HG03558 (cell line): Measurements from ENCODE around the gene TBC1D2B.
A peak's percentile ranks its signal among the peaks of the same experiment; 100 is the strongest.
"Not testable (repeated sequence)": the region's sequence is repeated elsewhere in the genome, so short reads cannot be mapped to it uniquely, and the experiment has no call there.

ENCODE experiments used
- ATAC-seq: cut with Tn5 transposase; IDR thresholded peaks from one replicate; pipeline ENCODE4 v1.9.1; 2021; ENCODE audit warnings: moderate number of reproducible peaks; ENCODE audit not compliant: unreplicated experiment; ENCODE audit errors: extremely low read depth

Gene TBC1D2B

GRCh38 chr15:78007211-78007931 is 70.1 kb downstream of the TBC1D2B start:
- ATAC-seq = no peak

GRCh38 chr15:78006567-78007205 is 70.8 kb downstream of the TBC1D2B start:
- no peak for ATAC-seq

GRCh38 chr15:78004919-78005634 is 72.4 kb downstream of the TBC1D2B start:
- ATAC-seq = no peak

GRCh38 chr15:78004222-78004727 is 73.2 kb downstream of the TBC1D2B start:
- no peak for ATAC-seq

- ATAC-seq = no peak
Observed at GRCh38 chr15:78003539-78004008, 73.9 kb downstream of the TBC1D2B start.

- ATAC-seq = no peak
Observed at GRCh38 chr15:78002996-78003395, 74.5 kb downstream of the TBC1D2B start.

- no peak for ATAC-seq
Observed at GRCh38 chr15:78001656-78002055, 75.9 kb downstream of the TBC1D2B start.

- no peak for ATAC-seq
Observed at GRCh38 chr15:78000927-78001249, 76.6 kb downstream of the TBC1D2B start.

GRCh38 chr15:78000091-78000926 is 77.2 kb downstream of the TBC1D2B start:
- ATAC-seq = no peak

- no peak for ATAC-seq
Observed at GRCh38 chr15:77999486-77999885, 78.0 kb downstream of the TBC1D2B start.

- no peak for ATAC-seq
Observed at GRCh38 chr15:77998592-77998991, 78.9 kb downstream of the TBC1D2B start.

GRCh38 chr15:77997761-77998554 is 79.6 kb downstream of the TBC1D2B start:
- ATAC-seq = not testable (repeated sequence)

- not testable (repeated sequence) for ATAC-seq
Observed at GRCh38 chr15:77997221-77997620, 80.3 kb downstream of the TBC1D2B start.

GRCh38 chr15:77996713-77997171 is 80.8 kb downstream of the TBC1D2B start:
- not testable (repeated sequence) for ATAC-seq

GRCh38 chr15:77996226-77996625 is 81.3 kb downstream of the TBC1D2B start:
- not testable (repeated sequence) for ATAC-seq

- not testable (repeated sequence) for ATAC-seq
Observed at GRCh38 chr15:77995537-77995918, 82.0 kb downstream of the TBC1D2B start.

GRCh38 chr15:77994893-77995536 is 82.5 kb downstream of the TBC1D2B start:
- not testable (repeated sequence) for ATAC-seq

- peak; percentile 49 for ATAC-seq
Observed at GRCh38 chr15:77993970-77994693, 83.4 kb downstream of the TBC1D2B start.
